ENCODE measurements around the gene NOP9.

DNA sequence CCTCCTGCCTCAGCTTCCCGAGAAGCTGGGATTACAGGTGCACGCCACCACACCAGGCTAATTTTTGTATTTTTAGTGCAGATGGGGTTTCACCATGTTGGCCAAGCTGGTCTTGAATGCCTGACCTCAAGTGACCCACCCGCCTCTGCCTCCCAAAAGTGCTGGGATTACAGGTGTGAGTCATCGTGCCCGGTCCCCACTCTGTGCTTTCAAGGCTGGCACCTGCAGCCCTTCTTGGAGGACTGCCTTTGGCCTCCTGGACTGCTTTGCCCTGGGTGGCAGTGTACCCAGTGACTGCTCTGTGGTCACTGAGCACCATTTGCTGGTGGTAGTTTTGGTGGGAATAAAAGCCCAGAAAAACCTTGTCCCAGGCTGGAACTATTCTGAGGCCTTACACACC lies 12.7 kb upstream of the NOP9 start:
- no peak for TF ChIP-seq SUZ12 (IDR thresholded peaks at IDR 0.05; ENCODE audit: extremely low read depth, insufficient read depth, insufficient read length)
- no peak for TF ChIP-seq YY1 (IDR thresholded peaks at IDR 0.05; ENCODE audit: insufficient read depth, insufficient read length)

Measured in NT2/D1 (cell line).